Measurements from ENCODE around the gene AMIGO1.

AMIGO1 gene

GRCh38 chr1:109509176-109510134, at the start of gene AMIGO1:
Gene AMIGO1 (minus strand): TSS chr1:109509727. CDS start chr1:109508912, 815 bp downstream.
- DNase-seq (ENCODE audit: low spot score) (no peak), FAIRE-seq (no peak)

GRCh38 chr1:109557520-109557919, 48.0 kb upstream of the AMIGO1 start:
- FAIRE-seq (no peak), DNase-seq (ENCODE audit: low spot score) (no peak)

- DNase-seq (ENCODE audit: low spot score), result no peak
- FAIRE-seq, result no peak
Observed at GRCh38 chr1:109556563-109556962, 47.0 kb upstream of the AMIGO1 start.

DNA sequence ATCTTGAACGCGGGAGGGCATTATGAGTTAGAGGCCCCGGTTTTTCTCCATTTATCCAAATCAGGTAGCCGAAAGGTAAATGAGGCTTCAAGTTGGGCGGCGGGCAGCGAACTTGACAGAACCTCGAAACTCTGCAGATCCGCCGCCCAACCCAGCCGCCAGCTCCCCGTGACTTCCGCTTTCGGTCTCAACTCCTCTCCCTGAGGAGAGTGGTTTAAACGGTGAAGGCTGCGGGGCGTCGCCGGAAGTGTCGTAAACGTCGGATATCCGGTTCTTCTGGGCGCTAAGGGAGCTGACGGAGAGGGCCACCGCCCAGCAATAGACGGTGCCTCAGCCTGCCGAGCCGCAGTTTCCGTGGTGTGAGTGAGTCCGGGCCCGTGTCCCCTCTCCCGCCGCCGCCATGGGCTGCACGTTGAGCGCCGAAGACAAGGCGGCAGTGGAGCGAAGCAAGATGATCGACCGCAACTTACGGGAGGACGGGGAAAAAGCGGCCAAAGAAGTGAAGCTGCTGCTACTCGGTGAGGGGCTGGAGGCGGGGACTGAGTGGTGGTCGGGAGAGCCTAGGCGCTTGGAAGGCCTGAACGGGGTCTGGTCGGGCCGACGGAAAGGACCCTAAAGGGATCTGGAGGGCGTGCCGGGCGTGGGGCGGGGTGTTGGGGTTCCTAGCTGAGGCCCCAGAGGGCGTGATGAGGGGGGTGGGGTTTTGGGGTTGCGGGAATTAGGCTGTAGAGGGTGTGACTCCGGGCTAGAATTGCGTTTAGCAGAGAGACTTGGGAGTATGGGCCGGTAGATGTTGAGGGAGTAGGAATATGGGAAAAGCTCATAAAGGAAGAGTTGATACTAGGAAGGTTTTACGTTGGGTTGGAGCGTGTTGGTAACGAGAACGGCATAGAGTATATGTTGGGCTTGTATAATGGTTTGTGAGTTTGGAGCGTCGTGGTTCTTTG, 39.1 kb upstream of the AMIGO1 start, which contains the start of gene GNAI3:
TSS of gene GNAI3 (plus strand) at position 295 of the 947 bp plus-strand sequence. CDS start at position 401, 106 bp downstream.
- DNase-seq (ENCODE audit: low spot score) (peak; percentile 90), FAIRE-seq (peak; percentile 65)

DNA sequence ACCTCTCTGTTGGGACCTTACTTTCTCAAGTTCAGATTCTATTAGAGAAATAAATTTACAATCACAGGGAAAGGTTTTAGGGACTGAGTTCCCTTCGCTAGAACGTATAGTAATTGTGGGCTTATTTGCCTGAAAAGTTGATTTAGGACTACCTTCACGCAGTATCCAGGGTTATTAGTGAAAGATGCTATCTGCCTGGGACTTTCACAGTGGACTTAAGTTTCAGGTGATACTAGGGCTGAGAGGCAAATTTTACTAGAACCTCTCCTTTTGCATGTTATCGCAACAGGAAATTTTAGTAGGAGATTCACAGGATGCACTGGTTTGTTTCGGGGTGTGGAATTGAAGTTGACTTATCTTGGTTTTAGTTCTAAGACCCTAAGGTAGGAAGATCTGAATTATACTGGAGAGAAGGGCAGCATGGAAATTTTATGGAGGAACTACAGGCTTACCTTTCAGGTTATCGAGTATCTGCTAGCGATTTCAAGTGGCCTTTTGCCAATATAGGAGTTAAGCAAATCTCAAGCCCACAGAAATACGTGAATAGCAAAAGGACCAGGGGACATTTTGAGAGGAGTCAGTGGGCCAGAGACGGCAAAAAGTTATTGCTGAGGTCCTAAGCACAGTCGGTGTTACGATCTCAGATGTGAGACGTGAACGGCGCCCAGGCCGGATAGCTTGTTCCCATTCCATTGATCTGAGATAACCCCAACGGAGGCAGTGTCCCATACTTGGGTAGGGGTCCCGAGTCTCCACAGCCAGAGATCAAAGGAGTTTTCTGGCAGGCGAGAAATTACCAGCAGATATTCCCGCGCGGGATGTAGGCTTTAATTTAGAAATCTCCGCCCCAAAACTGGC, 38.2 kb upstream of the AMIGO1 start:
- DNase-seq (ENCODE audit: low spot score) (no peak), FAIRE-seq (no peak)

GRCh38 chr1:109546311-109547109, 37.0 kb upstream of the AMIGO1 start:
- FAIRE-seq (peak; percentile 87), DNase-seq (ENCODE audit: low spot score) (peak; percentile 78)

DNA sequence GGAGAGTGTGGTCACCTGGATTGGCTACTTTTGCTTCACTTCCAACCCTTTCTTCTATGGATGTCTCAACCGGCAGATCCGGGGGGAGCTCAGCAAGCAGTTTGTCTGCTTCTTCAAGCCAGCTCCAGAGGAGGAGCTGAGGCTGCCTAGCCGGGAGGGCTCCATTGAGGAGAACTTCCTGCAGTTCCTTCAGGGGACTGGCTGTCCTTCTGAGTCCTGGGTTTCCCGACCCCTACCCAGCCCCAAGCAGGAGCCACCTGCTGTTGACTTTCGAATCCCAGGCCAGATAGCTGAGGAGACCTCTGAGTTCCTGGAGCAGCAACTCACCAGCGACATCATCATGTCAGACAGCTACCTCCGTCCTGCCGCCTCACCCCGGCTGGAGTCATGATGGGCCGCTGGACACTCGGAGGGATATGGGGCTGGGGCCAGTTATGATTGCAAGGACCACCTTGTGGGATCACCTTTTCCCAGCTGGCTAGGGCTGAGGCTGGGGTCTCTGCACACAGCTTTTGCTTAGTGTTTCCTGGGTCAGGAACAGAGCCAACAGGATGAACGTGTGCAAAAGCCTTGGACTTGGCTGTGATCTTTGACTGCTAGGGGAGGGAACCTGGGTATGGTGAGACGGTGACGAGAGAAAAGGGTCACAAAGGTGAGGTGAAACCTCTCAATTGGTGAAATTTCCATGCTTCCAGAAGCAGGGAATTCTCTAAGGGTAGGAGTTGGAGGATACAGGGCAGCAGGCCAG, 34.6 kb upstream of the AMIGO1 start:
- no peak for FAIRE-seq
- DNase-seq (ENCODE audit: low spot score), result no peak

GRCh38 chr1:109543283-109543987, 33.9 kb upstream of the AMIGO1 start:
- DNase-seq (ENCODE audit: low spot score), result no peak
- FAIRE-seq, result no peak

DNA sequence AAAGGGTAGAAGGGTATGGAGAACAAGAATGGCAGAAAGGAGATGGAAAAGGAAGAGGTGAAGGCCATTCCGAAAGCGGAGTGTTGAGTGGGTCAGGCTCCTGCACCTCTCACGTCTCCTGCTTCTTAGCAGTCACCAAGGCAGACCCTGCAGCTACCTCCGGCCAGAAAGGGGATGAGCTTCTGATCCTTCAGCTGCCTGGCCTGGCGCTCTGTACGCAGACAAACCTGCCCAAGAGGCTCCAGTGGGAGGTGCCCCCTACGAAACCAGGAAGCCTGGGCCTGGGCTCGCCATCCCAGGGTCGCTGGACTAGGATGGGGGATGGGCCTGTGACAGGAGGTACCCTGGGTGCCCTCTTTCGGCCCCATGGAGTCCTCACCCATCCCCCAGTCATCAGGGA, 33.1 kb upstream of the AMIGO1 start:
- DNase-seq (ENCODE audit: low spot score), result no peak
- no peak for FAIRE-seq

GRCh38 chr1:109541102-109541501, 31.6 kb upstream of the AMIGO1 start:
- DNase-seq (ENCODE audit: low spot score) (no peak), FAIRE-seq (no peak)

- no peak for DNase-seq (ENCODE audit: low spot score)
- no peak for FAIRE-seq
Observed at GRCh38 chr1:109539676-109540075, 30.1 kb upstream of the AMIGO1 start, which contains the start of gene GPR61. Gene GPR61 (plus strand): TSS chr1:109539872. CDS start chr1:109543023, 3,151 bp downstream.

- DNase-seq (ENCODE audit: low spot score) (no peak), FAIRE-seq (no peak)
Observed at GRCh38 chr1:109538827-109539555, 29.5 kb upstream of the AMIGO1 start.

DNA sequence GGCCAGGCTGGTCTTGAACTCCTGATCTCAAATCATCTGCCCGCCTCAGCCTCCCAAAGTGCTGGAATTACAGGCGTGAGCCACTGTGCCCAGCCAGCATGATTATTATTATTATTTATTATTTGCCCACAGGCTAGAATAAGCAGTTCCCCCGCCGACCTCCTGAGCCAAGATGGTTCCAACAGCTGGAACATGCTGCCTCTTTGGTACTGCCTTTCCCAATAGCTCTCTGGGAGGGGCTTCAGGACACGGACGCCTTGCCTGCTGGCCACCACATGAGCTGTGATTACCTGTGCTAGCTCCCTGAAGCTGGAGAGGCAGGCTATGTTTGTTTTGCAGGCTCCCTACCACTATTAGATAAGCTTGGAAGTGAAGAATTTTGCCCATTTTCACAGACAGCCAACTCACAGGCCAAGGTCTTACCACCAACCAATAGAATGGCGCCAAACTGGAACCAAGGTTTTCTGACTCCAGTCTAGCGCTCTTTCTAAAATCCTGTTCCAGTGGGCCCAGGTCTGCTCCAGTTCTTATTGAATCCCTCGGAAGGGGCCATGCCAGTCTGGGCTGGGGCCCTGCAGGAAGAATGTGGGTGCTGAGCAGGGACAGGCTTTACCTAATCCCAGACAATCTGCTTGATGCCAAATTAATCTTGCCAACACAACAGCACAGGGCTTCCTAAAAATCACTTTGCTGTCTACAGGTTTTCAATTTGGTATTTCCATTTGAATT, 28.1 kb upstream of the AMIGO1 start:
- FAIRE-seq (no peak), DNase-seq (ENCODE audit: low spot score) (no peak)

DNA sequence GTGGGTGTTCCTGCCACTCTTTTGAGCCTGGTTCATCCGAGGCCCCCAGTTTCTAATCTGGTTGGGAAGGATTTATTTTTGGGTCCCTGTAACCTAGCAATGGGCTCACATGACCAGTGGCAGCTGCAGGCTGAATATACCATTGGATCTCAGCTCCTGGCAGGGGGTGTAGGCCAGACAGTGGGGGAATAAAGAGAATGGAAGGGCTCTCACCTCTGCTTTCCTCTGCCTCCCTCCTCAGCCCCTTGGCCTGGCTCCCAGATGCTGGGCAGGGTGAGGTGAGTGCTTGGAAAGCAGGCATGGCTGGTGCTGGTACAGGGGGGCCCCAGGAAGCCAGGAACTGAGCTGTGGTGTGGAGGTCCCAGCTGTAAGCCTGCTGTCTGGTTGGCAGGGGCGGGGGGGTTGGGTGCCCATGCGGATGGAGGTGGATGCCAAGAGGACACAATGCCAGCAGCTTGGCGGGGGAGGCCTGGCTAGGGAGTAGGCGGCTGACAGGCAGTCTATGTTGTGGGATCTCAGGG, 26.5 kb upstream of the AMIGO1 start:
- FAIRE-seq (no peak), DNase-seq (ENCODE audit: low spot score) (no peak)

- FAIRE-seq (no peak), DNase-seq (ENCODE audit: low spot score) (no peak)
Observed at GRCh38 chr1:109535481-109535880, 26.0 kb upstream of the AMIGO1 start.

DNA sequence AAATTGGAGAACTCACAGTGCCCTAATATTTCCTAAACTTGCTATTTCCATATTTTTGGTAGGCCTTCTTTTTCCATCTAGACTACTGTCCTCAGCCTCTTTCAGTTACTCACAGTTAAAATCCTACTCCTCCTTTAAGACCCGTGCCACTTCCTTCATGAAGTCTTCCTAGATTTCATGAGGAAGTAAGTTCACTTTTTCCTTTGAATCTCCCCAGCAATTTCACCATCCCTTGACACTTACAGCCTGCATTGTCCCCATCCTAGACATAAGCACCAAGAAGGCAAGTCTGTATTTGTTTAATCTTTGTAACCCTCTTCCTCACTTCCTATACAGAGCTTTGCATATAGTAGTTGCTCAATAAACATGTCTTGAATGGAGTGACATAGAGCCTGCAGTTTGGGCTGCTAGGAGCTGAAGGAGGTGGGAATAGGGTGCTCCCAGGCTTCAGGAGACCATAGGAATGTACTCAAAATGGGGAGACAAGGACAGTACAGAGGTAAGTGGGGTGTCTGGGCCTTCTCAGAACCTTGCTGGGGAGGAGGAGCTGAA, 24.9 kb upstream of the AMIGO1 start:
- DNase-seq (ENCODE audit: low spot score) (no peak), FAIRE-seq (no peak)

All from RCC 7860 (cell line).